Measurements from ENCODE around the gene MBTPS1. TPM values are rescaled to one million over a fixed set of nuclear protein-coding genes. Genes with fewer than 3 reads are reported as not detected.

Gene MBTPS1
- total RNA-seq: 86.1 TPM in 2 replicates

DNA sequence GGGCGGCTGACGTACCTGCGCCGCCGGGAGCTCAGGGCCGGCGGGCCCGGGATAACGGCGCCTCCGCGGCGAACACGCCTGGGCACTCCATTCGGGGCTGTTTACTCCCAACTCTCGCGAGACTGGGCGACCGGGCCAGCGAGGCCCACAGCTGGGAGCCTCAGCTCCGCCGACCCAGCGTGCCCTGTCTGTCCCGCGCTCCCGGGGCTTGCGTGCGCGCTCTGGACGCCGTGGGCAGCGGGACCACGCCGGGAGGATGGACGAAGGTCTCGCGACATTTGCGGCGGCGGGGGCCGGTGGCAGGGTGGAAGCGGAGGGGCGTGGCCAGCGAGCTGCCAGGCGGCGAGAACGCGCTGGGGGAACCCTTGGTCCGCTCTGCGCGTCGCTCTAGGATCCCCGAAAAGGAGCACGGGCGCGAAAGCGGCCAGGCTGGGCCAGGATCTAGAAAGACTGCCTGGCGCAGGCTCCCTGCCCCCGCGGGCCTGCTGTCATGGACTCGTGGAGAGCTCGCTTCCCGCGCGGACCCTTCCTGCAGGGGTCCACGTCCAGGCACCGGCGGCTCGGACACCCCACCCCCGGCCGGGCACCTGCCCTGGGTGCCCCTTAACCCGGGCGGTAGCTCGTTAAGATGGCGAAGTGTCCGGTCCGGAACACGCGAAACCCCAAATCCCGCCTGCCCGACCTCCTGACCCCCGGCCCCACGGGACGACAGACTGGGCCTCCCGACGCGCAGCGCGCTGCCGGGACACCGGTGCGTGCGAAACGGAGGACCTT, at the start of gene MBTPS1:
Gene MBTPS1, minus strand, starts transcription at position 223 of the 774 bp plus-strand sequence. CDS start 15,159 bp downstream, outside the sequence.

DNA sequence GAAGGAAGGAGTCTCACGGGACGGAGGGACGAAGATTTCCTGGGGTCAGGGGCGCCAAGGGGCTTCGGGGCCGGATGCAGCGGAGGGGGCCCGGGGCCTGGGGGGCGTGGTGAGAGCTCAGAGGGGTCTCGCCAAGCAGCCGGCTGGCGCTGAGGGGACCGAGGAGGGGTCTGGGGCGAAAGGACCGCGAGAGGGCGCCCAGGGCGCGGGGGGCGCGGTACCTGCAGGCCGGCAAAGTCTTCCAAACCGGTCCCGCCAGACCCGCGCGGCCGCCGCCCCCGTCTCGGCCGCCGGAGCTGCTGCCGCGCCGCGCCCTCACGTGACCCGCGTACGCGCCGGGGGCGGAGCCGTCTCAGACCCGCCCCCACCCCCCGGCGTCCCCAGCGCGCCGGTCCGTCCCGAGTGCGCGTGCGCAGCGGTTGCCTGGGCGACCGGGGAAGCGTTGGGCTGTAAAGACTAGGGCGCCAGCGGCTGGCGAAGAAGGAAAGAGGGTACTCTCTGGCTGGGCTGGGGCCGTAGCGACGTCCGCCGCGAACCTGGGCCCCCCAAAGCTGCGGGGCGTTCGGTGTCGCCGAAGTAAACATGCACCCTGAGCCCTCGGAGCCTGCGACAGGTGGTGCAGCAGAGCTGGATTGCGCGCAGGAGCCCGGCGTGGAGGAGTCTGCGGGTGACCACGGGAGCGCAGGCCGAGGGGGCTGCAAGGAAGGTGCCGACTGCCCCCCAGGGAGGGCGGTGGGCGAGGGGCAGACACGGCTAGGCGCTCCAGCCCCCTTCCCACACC, 28.3 kb upstream of the MBTPS1 start, which contains the start of the genes DNAAF1 and HSDL1:
Gene DNAAF1, plus strand, starts transcription at position 450 of the 781 bp plus-strand sequence. Its CDS starts 133 bp downstream, at position 583.
Gene HSDL1, minus strand, starts transcription at position 319 of the 781 bp plus-strand sequence. CDS start 13,856 bp downstream, outside the sequence.

DNA sequence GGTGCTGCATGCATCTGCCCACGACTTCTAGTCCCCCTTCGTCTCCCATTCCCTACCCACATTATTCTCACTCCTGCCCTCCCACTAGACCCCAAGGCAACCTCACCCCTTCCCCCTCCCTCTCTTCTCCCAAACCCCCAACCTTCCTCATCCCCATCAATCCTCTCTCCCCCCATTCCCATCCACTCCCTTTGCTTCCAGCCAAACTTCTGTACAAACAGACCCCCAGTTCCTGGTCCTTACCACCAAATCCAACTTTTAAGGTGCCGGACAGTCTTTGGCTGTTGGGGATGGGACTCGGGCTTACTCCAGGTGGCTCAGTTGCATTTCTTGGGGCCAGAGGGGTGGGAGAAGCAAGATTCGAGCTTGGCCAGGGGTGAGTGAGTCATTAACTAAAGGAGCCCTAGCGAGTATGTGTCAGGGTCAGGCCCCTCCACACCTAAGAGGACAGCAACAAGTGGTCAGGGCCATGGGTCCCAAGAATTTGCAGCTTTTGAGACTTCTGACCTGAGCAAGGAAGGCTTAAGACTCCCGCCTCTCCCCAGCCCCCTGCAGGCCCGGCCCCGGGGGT, 74.3 kb downstream of the MBTPS1 start, which contains the start of gene SLC38A8:
Gene SLC38A8, minus strand, starts transcription at position 488 of the 571 bp plus-strand sequence. CDS start 638 bp downstream, outside the sequence.

Other genes with a start within 250 kb of the MBTPS1 start
- gene MLYCD, start 217.8 kb downstream of the MBTPS1 start, total RNA-seq: 2.9 and 3.3 TPM in 2 replicates
- gene OSGIN1, start 163.7 kb downstream of the MBTPS1 start, total RNA-seq: 2.1 and 3.1 TPM in 2 replicates
- 0.47 TPM in 1 of 2 replicates, not detected in the other for gene NECAB2, start 148.7 kb downstream of the MBTPS1 start, total RNA-seq
- gene SLC38A8, start 74.1 kb downstream of the MBTPS1 start, total RNA-seq: not detected in 2 replicates
- 10.3 and 20.8 TPM in 2 replicates for gene HSDL1, start 28.2 kb upstream of the MBTPS1 start, total RNA-seq
- gene DNAAF1, start 28.4 kb upstream of the MBTPS1 start, total RNA-seq: not detected in 2 replicates
- 9.6 and 13.1 TPM in 2 replicates for gene TAF1C, start 70.1 kb upstream of the MBTPS1 start, total RNA-seq
- gene ADAD2, start 74.2 kb upstream of the MBTPS1 start, total RNA-seq: not detected in 2 replicates
- not detected in 2 replicates for gene KCNG4, start 123.1 kb upstream of the MBTPS1 start, total RNA-seq
- gene WFDC1, start 177.9 kb upstream of the MBTPS1 start, total RNA-seq: 2.5 TPM in 1 of 2 replicates, not detected in the other